CD4-positive, alpha-beta T cell treated with Interleukin-4 for 4 hours (primary cell): ENCODE measurements around the gene FANCD2.
"Not testable (repeated sequence)": the region's sequence is repeated elsewhere in the genome, so short reads cannot be mapped to it uniquely, and the experiment has no call there.

ENCODE experiments used
- DNase-seq: peaks from one replicate; pipeline ENCODE4 v3.0.0-alpha.2; 2020

FANCD2 gene

DNA sequence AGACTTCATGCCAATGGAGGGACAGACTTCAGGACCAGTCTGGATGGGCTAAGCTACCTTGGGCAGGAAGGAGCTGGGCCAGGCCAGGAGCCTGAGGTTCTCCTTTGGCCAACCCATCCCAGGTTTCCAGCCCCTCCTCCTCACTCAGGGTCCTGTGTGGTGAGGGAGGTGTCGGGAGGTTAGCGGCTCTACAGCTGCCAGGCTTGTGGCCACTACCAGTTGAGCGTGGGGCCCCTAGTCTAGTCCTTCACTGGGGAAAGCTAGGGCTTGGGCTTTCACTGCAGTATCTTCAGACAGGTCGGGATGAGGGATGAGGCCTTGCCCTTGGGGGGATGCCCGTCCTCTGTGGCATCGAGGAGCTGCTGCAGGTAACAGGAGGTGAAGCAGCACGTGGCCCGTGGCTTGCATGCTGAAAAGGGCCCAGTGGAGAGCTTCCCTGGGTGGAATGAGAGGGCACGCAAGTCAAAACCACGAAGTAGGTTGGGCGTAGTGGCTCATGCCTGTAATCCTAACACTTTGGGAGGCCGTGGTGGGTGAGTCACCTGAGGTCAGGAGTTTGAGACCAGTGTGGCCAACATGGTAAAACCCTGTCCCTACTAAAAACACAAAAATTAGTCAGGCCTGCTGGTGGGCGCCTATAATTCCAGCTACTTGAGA is 8.5 kb upstream of the FANCD2 start:
- DNase-seq, result no peak

DNA sequence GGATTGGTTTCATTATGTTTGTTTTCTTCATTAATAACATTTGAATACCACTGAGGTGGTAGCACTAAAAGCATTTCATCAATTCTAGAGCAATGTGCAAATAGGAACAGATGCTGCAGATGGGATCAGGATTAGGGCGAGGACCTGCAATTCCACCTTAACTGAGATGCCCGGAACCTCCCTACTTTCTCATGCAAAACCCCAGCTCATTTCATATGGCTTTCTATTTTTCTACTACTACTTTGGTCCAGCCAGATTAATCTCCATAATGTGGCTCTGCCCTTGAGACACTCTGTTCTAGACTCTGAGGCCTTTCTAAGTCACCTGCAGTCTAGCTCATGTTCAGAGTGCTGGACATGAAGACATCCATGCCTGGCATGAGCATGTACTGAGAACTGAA is 7.4 kb upstream of the FANCD2 start:
- DNase-seq, result not testable (repeated sequence)

DNA sequence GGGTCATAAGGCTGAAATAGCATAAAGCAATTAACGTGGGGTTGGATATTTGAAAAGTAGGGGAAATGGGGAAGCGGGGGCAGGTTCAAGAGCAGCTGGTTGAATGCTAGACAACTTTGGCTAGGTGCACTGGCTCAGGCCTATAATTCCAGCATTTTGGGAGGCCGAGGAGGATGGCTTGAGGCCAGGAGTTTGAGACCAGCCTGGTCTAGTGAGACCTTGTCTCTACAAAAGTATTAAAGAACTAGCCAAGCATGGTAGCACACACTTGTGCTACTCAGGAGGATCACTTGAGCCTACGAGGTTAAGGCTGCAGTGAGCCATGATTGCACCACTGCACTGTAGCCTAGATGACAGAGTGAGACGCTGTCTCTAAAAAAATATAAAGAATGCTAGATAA is 6.9 kb upstream of the FANCD2 start:
- DNase-seq, result no peak

DNA sequence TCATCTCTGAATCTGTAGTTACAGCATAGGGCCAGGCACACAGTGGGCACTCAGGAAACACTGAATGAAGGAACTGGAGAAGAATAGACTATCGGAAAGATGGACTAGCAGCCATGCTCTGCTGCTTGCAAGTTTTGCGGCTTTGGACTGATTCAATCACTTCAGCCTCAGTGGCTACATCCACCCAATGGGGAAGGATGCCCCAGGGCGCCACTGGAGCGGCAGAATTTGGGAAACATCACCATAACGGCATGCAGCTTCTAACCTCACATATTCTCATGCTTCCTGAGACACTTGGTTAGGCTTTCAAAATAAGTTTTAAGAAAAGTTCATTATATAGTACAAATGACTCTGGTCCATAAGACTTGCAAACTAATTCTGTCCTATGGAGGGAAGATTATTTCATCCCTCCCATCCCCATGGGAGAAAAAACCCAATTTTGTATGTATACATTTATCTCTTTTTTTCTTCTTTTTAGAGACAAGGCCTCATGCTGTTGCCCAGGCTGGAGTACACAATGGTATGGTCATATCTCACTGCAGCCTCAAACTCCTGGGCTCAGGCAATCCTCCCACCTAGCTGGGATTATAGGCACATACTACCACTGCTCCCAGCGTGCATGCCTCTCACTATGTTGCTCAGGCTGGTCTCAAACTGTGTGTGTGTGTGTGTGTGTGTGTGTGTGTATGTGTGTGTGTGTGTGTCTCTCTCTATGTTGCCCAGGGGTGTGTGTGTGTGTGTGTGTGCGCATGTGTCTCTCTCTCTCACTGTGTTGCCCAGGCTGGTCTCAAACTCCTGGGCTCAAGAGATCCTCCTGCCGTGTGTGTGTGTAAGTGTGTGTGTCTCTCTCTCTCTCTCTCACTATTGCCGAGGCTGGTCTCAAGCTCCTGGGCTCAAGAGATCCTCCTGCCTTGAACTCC is 4.1 kb upstream of the FANCD2 start:
- no peak for DNase-seq

DNA sequence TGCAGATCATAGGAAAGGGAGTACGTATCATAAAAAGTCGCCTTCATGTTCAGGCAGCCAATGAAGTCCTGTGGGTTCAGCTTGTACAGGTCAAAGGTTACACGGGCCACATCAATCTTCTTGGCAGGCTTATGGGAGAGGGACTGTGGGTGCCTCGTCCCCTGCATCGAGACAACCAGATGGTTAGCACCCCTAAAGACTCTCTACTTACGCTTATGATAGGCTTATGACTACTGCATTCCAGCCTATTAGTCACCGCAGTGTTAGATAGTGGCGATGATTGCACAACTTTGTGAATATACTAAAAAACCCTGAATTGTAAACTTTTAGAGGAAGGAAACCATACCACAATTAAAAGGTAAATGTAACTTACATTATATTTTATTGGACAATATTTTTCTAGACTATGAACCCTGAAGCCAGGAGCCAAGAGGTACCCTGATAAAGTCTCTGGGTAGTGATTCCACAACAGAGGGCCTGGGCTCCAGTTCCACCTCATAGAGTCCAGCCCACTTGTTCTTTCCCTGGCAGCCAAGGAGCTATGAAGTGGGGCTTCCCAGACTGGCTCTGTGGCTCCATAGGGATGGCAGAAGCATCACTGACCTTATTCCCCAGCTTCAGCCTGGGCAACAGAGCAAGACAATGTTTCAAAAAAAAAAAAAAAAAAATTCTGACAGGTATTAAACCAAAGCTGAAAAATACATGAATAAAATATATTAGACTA is 2.5 kb upstream of the FANCD2 start:
- no peak for DNase-seq

DNA sequence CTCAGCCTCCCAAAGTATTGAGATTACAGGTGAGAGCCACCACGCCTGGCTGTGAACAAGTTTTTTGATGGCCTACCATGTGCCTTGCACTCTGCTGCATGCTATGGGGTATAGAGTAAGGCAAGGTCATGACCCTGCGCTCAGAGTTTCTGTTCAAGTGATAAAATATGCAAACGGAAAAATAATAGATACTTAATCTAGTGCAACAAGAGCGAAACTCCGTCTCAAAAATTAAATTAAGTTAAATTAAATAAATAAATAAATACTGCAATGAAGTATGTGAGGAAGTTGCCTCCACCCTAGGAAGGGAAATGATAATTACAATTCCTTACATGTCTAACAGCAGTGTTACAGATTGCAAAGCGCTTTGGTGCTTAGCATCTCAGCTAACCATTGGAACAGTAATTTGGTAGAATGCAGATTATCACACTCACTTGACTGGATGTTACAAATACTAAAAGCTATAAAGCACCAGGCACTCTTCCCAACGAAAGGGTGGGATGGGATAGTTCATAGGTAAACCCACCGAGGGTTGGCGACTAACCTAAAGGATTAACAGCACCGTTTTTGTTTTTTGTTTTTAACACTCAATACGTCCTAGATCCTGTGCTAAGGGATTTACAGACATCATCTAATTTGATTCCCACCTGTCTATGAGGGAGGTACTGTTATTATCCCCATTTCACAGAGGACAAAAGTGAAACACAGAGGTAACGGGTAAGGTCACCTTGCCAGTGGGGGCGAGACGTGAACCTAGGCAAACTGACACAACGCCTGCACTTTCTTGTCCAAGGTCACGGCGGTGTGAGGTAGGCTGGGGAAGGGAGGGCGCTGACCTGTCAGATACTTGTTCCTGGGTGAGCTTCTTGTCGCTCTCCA is 793 bp upstream of the FANCD2 start:
- DNase-seq, result no peak

DNA sequence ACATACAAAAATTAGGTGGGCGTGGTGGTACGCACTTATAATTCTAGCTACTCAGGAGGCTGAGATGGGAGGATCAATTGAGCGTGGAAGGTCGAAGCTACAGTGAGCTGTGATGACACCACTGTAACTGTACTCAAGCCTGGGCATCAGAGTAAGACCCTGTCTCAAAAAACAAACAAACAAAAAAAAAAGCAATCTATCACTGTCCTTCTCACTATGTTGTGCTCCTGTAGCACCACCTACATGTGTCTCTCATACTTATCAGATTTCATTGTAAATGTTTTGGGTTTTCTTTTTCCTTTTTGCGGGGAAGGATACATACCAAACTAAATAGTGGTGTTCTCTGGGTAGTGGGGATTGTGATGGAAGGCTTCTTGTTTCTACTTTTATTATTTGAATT is 14.8 kb downstream of the FANCD2 start:
- DNase-seq, result no peak

DNA sequence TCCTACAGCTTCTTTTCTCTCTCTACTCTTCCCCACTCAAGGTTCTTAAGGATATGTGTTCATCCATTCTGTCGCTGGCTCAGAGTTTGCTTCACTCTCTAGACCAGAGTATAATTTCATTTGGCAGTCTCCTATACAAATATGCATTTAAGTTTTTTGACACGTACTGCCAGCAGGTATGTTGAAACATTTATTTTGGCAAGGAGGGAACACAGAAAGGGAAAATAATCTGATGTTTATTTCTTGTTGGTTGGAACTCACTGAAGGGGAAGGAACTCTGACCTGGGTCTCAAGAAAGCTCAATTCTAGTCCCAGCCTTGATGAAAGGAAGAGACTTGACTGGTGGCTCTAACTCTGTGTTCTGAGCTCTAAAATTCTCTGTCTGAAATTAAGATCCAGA is 21.6 kb downstream of the FANCD2 start:
- no peak for DNase-seq

DNA sequence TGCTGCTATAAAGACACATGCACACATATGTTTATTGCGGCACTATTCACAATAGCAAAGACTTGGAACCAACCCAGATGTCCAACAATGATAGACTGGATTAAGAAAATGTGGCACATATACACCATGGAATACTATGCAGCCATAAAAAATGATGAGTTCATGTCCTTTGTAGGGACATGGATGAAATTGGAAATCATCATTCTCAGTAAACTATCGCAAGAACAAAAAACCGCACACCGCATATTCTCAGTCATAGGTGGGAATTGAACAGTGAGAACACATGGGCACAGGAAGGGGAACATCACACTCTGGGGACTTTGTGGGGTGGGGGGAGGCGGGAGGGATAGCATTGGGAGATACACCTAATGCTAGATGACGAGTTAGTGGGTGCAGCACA is 26.8 kb downstream of the FANCD2 start:
- DNase-seq, result not testable (repeated sequence)

DNA sequence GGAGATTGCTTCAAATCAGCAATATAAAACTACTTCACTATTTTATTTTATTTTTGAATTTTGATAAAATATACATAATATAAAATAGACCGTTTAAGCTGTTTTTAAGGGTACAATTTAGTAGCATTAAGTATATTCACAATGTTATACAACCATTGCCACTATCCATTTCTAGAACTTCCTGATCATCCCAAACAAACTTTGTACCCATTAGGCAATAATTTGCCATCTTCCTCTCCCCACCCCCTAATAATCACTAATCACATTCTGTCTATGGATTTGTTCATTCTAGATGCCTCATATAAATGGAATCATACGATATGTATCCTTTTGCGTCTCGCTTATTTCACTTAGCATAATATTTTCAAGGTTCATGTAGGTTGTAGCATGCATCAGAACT is 28.9 kb downstream of the FANCD2 start:
- DNase-seq, result no peak

DNA sequence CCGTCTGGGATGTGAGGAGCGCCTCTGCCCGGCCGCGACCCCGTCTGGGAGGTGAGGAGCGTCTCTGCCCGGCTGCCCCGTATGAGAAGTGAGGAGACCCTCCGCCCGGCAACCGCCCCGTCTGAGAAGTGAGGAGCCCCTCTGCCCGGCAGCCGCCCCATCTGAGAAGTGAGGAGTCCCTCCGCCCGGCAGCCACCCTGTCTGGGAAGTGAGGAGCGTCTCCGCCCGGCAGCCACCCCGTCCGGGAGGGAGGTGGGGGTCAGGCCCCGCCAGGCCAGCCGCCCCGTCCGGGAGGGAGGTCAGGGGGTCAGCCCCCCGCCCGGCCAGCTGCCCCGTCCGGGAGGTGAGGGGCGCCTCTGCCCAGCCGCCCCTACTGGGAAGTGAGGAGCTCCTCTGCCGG is 43.8 kb downstream of the FANCD2 start:
- not testable (repeated sequence) for DNase-seq

DNA sequence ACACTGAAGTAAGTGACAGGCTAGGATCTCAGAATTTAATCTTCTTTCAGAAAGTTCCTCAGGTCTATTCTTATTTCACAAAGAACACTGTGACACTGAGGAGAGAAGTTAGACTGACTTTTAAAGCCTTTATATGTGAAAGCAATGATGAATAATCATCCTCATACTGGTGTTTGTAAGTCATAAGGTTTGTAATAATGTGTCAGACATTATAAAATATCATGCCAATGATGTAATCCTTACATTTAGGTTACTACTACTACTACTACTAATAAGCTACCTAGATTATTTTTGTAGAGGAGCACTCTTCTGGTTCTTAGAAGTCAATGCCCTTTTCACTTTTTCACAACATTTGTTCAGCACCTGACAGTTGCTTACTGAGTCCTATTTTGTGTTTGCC is 48.4 kb downstream of the FANCD2 start:
- no peak for DNase-seq

DNA sequence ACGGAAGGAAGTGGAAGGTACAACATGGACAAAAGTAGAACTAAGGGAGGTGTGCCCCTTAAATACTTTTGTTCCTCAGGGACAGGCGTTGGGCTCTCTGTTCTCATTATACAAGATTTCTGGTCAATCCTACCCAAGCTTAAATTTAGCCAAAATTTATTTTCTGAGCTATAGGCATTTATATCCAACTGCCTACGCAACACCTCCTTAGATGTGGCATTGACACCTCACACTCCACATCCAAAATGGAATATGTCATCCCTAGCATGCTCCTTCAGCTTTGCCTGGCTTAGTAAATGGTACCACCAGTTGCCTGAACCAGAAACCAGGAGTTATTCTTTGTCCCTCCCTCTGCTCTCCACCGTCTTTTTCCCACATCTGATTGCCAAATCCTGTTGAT is 55.6 kb downstream of the FANCD2 start:
- DNase-seq, result no peak

DNA sequence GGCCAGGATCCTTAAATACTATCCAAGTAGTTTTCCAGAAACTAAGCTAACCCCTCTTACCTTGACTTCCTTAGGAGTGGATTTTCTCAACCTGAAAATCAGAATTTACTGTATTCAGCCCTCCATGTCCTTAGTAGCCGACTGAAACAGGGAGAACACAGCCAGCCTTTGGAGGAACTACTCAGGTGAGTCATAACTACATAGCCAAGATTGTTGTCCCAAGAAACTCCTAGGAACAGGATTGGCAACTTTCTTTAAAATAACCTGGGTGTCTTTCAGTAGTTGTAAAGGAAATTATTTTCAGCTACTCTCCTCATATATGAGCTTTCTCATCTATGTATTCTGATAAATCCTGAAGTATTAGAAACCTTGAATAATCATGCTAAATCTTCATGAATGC is 59.5 kb downstream of the FANCD2 start:
- no peak for DNase-seq

DNA sequence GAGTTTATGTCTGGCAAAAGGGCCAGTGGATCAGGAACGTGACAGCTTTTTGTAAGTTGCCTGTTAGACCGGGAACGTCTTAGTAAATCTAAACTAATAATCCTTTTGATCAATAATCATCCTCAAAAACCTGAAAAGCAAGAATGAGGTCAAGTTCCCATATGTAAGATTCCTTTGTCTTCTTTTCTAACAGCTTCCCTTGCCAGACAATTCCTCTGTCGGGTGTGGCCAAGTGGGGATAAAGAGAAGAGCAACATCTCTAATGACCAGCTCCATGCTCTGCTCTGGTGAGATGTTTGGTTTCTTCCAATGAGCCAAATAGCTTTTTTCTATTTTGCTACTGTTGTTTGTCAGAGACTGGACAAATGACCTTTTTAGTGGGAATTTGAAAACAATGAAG is 62.0 kb downstream of the FANCD2 start:
- no peak for DNase-seq

DNA sequence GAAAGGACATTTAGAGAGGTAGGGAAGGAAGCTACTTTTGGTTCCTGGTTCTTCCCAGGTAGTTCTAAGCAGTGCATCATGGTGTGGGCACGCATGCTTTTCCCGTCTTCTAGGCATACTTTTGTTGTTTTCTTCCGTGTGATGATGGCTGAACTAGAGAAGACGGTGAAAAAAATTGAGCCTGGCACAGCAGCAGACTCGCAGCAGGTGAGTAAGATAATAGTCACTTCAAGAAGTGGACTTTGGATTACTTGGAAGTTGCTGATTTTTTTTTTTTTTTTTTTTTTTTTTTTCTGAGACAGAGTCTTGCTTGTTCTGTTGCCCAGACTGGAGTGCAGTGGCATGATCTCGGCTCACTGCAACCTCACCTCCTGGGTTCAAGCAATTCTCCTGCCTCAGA is 63.9 kb downstream of the FANCD2 start:
- DNase-seq, result no peak

DNA sequence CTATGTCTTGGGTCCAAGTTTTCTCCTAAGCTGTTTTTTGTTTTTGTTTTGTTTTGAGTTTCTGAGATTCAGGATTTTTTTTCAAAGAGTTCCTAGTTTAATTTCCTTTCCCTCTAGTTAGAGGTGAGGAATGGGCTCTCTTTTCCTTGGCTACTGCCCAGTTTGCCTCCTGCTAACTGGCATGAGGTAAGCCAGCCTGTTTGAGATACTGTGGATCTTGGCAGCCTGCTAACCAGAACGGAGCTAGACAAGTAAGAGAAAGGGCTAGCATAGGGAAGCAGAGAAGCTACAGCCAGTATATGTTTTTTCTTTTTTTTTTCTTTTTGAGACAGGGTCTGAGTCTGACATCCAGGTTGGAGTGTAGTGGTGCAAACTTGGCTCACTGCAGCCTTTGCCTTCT is 64.5 kb downstream of the FANCD2 start:
- not testable (repeated sequence) for DNase-seq

DNA sequence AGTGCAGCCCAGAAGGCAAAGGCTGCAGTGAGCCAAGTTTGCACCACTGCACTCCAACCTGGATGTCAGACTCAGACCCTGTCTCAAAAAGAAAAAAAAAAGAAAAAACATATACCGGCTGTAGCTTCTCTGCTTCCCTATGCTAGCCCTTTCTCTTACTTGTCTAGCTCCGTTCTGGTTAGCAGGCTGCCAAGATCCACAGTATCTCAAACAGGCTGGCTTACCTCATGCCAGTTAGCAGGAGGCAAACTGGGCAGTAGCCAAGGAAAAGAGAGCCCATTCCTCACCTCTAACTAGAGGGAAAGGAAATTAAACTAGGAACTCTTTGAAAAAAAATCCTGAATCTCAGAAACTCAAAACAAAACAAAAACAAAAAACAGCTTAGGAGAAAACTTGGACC is 65.2 kb downstream of the FANCD2 start:
- not testable (repeated sequence) for DNase-seq

DNA sequence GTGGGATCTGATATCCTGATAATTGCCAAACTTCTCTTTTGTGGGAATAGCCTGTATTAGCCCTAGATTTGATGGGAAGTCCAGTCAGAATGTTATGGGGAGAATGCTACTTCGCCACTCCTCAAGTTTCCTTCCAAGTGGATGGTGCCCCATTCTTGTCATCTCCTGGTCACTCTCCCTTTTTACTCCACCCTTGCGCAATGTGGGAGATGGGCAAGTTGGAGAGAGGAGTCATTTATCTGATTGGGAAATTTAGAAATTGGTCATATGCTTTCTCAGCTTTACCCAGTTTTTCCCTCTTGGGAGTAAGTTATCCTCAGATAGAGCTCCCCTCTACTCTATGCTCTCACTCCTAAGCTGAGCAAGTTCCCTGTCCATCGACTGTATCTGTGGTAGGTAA is 67.4 kb downstream of the FANCD2 start:
- DNase-seq, result no peak

DNA sequence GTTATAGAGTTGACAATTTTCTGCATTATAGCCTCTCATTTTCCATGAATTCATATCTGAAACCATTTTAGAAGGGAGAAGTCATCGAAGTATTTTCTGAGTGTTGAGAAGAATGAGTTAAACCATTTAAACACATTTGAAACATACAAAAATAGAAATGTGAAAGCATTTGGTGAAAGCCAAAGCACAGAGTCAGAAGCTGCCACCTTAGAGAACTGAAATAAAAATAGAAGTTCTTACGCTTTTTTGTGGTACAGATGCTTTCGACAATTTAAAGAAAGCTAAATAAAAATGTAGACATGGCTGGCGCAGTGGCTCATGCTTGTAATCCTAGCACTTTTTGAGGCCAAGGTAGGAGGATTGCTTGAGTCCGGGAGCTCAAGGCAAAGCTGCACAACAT is 72.8 kb downstream of the FANCD2 start:
- DNase-seq, result no peak

DNA sequence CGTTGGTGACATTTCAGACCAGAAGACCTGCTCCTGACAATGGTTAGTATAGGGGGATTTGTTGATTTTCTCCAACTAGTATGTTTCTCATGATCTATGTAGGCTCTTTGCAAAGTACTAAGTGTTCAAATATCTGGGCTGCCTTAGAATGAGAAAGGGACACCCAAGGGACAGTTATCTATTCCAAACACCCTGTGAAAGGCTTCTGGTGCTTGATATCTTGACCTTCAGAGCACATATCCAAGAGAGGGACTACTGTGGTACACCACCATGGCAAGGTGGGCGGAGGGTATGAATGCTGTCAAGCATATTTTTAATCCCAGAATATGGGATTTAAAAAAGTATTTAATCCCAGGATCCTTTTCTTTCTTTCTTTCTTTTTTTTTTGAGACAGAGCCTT is 80.7 kb downstream of the FANCD2 start:
- DNase-seq, result no peak

DNA sequence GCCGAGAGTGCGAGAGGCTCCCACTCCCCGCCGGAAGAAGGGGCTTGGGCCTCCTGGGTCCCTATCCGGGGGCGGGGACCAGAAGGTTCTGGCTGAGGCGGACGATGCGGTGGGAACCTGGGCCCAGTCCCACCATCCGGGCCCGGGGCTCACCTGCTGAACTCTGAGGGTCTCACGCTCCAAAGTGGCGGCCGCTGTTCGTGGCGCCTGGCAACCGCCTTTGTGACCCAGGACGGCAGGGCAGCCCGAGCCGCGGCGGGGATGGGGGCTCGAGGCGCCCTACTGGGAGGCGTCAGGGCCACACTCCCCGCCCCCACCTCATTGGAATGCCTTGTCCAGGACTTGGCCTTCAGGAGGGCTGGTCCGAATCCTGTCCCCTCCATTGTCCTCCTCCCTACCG is 81.9 kb downstream of the FANCD2 start, which contains the start of gene FANCD2OS:
FANCD2OS (minus strand) TSS at position 165 of the 400 bp plus-strand sequence. CDS start 3,481 bp downstream, outside the sequence.
- DNase-seq, result no peak
